ENCODE results near the gene TMEM179.

TMEM179 gene

DNA sequence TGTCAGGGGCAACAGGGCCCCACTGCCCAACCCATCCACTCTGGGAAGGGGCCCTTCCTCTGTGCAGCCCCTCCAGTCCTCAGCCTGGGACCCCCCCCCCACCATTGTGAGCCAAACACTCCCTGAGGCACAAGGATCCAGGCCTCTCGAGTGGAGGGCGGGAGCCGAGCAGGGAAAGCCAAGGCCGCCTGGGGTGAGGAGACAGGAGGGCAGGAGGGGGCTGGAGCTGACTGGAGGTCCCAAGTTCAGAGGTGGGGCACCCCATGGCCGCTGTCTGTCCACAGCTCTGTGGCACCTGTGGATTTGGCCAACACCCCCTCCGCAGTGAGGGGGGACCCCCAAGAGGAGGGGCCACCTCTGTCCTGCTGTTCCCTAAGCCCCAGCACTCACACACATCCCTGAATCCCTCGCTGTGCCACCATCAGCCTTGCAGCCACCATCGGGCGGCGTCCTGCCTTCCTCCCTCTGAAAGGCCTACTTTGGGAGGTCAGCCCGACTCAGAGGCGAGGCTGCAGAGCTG is 50.4 kb downstream of the TMEM179 start:
- no peak for DNase-seq

DNA sequence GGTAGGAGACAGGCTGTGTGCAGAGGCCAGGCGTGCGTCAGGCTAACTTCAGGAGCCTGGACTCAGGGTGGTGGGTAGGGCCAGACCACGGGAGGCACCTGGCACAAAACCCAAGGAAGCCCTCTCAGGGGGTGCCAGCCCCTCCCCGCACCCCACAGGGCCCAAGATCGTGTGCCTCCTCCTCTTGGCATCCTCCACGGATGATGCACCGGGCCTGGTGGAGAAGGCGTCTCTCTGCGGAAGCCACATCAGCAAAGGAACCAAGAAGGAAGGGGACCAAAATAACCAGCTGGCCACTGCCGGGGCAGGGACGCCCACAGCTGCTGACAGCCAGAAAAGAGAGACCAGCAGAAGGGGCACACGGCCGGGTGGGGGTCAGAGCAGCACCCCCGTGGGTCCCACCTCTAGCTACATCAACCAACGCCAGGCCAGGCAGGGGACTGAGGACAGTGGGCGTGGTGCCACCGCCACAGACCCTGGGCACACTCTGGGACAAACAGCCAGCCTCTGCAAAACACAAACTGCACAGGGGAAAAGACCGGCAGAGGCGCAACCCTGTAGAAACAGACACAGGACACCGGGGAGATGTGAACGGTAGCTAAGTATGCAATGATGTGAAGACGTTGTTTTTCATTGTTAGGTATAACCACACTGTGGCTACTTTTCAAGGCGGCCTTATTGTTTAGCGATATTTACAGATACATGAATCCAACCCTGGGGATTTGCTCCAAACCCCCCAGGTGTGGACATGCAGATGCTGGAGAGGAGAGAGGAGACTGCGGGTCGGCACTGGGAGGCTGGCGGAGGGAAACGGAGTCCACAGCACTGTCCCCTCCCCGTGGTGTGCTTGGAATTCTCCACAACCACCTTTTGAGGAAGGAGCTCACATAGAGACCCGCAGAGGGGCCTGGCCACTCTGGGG is 51.1 kb downstream of the TMEM179 start:
- no peak for DNase-seq

DNA sequence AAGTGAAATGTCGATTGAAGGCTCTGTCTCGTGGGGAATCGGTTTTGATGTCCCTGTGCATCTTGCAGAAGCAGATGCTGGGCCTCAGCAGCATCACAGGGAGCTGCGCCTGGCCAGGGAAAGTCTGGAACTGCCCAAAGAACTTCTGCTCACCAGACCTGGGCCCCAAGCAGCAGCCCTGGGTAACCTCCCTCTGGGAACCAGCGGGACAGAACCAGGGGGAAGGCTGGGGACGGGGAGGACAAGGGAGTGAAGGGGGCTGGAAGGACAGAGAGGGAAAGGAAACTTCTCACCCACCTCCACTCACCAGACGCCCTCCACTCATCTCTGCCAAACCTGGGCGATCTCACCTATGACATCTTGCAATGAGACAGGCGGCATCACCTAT is 51.8 kb downstream of the TMEM179 start:
- DNase-seq, result no peak

DNA sequence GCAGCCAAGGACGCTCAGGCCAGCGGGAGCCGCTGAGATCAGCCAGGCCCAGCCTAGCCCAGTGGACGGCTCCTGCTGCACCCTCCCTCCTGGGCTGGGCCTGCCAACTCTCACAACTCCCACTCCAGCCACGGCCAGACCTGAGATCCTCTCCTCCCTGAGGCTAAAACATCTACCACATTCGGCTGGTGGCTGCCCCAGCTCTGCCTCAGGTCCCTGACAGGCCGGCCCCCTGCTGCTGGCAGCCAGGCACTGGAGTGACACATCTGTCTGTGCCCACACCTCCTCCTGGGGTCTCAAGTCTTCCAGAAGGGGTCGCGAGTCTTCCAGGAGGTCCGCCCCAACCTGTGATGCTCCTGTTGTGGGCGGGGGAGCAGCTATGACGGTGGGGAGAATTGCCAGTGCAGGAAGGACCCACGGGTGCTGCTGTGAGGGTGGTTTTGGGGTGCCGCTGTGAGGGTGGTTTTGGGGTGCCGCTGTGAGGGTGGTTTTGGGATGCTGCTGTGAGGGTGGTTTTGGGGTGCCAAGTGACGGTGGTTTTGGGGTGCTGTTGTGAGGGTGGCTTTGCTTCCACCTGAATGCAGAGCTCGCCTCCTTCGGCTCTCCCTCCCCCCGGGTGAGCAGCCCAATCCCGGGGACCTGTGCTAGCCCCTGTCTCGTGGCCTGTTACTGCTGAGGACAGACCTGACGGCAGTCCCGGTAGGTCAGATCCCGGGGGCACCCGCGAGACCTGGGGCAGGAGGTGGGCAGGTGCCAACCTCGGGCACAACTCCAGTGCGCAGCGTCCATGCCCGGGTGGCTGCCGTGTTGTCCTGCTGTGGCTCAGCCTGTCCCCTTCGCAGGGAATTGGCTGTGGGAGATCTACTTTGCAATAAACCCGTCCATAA is 52.5 kb downstream of the TMEM179 start:
- DNase-seq, result no peak

DNA sequence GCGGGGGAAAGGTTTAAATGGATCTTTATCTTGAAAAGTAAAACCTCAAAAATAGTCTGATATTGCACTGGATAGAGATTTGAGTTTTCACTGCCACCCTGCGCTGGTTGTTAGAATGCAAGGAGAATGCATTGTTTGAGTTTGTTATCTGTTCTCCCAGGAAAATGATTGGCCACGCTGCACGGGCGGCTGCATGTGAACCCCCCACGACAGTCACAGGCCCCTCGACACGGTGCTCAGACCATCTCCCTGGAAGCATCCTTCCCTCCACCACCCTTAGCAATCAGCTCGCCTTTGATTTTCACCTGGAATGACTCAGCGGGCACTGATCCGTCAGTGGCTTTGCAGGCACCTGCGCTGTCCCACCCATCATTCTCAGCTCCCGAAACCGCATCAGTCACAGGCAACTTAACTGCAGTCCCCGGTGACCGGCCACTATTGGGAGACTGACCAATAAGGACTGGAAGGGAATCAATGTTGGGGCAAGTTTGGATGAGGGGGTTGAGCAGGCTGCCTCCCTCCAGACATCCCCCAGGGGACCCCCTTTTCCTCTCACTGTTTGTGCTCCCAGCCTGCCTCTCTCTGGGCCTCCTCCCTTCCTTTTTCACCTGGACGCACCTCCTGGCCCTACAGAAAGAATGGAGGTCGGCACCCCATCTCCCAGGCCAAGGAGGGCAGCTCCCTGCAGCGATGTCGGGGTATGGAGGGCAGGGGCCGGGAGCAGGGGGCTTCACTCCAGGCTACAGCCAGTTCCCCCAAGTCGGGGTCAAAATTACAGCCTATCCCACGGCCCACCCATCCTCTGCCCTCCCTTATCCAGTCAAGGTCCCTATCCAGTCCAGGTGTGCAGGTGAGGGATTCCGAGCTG is 53.5 kb downstream of the TMEM179 start:
- no peak for DNase-seq

DNA sequence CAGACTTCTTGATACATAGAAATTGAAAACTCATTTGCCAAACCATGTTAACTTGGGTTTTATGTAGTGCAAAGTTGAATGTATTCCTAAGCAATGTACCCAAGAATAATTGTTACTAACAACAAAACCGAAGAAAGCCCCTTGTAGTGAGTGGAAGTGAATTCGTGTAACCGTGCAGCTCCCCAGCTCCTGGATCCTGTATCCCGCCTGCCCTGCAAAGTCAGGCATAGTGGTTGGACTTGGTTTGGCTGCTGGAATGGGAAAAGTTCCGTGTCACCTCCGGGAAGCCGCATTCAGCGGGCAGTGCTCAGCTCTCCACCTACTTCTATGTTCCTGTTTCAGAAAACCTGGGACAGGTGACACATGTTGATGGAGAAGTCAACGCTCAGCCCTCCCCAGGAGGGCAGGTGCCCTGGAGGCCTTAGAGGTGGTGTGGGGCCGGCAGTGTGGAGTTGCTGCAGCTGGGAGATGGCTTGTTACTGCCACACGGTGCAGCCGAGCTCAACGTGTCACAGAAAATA is 54.2 kb downstream of the TMEM179 start:
- DNase-seq, result no peak

DNA sequence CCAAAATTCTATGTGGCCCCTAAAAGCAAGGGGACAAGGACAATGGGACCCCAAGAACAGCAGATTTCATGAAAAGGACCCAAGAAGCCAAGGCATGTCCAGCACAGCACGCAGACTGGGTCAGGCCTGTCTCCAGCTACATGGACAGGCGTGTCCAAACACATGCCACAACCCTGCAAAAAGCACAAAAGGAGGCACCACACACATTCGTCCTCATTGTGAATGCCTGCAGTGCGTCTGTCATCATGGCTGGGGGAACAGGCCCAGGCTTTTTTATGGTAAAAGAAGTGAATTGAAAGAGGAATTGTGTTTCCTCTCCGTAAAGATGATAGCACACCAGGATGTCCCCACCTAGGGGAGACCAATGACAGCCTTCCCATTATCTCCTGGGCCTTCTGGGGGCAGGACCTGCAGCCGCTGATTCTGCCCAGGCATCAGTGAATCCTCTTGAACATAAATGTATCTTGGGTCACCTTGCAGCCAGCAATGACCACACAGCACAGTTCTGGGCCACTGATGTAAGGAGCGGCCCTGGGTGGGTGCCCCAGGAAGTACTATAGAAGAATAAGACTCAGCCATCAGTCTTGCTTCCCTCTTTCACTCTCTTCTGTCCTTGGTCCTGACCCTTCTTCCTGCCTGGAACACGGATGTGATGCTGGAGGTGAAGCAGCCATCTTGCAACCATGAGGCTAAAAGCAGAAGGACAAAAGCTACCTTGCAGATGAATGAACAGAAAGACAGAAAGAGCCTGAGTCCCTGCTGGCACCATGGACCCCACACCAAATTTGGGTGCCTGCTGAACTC is 54.8 kb downstream of the TMEM179 start:
- DNase-seq, result no peak

DNA sequence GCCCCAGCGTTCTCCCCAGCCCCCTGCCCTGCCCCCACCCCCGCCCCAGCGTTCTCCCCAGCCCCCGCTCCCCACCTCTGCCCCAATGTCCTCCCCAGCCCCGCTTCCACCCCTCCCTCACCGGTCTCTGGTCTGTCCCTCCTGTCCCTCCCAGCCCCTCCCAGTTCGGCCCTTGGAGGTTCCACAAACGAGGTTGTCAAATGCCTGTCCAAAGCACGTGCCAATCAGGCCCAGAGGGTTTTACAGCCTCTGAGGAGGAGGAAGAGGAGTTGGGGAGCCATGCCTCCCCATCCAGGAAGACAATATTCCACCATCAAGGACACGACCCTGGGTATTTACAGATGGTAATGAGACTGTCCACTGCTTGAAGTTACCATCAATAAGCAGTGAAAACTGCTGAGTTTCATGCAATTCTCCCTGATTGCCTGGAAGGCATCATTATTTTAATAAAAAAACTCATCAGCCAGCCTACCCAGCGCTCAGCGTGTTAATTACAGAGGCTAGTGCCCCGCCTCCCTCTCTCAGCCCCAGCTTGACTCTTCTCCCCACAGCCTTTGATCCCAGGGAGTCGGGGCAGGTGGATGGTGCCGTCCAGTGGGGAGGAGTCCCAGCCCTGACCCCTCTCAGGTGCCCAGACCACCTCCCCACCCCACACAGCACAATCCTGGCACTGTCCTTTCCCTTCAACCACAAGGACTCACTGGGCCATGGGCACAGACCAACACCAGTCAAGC is 55.6 kb downstream of the TMEM179 start:
- DNase-seq, result no peak

DNA sequence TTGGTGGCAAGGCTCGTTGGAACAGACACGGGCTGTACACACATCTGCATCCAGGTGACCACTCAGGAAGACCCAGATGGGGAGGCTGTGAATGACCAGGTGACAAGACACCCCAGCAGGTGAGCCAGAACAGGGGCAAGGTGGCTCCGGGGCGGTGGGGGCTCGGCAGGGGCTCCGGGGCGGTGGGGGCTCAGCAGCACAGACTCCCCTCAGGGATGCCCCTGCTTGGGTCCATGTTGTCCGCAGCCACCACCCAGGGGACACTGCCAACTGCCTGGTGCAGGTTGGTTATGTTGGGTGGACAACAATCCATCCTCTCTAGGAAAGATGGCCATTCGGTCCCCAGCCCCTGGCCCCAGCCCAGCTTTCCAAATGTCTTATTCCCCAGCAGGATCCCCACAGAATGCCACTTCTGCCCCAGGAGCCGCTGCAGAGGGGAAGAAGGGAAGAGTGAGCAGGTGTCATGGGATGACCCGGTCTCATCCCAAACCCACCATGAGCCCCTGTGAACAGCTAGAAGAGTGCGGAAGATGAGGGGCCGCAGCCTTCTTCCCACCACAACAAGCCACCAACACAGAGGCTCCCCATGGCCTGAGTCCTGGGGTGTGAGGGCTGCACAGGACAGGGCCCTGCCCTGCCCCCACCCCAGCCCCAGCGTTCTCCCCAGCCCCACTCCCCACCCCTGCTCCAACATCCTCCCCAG is 56.4 kb downstream of the TMEM179 start:
- no peak for DNase-seq

DNA sequence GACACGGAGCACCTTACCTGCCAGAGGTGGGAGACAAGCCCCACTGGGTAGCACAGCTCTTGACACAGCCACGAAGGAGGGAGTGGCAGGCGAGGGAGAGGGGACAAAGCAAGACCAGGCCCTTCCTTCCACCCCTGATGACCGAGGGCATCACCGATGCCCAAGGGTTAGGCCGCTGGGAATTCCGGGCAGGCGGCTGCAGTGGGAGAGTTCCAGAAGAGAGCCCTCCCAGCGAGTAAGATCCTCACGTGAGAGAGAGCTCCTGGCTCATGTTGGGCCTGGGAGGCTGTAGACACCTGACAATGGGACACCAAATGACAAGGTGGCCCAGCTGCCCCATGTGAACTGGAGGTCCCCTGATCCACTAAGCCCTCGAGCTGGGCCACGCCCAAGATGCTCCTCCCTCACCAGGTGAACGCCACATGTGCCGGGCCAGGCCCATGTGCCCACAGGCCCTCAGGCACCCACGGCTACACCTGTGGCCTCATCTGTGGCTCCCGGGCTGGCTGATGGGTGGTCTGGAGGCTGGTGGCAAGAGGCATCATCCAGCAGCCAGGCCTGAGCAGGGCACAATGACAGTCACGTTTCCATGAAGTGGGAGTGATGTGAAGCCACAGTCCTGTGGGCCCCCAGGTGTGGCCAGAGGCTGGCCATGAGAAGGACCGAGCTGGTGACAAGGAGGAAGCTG is 57.1 kb downstream of the TMEM179 start:
- DNase-seq, result no peak

DNA sequence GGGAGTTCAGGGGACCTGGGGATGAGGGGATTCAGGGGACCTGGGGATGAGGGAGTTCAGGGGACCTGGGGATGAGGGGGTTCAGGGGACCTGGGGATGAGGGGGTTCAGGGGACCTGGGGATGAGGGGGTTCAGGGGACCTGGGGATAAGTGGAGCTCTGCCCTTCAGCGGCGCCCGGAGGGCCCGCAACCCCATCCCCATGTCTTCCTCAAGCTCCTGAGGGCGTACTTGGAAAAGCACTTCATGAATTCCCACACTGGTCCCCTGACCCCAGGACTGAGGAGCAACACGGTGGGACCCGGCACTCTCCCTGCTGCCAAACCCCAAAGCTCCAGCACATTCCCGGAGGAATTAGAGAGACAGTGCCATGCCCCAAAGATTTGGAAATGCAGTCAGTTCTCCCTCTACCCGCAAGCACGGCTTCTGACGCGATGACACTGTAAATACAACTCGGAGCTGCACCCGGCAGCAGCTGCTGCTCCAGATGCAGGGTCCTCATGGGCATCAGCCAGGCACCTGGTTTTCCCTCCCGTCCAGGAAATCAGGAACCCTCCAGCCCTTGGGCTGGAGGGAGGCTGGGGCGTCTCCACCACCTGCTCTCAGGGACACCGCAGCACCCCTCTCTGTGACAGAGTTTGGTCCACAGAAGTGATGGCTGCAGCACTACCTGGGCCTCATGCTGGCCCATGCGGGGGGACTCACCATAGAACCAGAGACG is 57.8 kb downstream of the TMEM179 start:
- no peak for DNase-seq

DNA sequence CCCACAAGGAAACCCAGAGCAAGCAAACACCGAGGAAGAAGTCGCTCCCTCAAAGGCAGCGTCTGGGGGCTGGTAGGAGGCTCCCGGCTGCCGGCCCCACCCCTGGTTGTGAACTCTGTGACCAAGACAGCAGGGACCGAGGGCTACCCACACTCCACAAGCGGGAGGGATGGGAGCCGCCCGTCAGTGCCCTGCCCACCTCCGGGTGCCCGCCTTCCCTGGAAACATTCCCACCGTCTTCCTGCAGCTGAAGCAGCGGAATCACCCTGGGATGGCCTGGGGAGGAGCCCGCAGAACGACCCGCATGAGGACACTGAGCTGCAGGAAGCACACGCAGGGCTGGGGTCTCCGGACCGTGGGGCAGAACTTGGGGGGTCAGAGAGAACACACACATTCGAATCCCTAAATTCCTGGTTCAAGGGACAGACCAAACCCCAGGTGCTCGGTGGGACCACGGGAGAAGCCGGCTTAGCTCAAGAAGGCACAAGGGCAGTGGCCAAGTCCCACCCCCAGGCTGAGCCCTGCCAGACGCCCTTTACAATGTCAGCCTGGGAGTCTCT is 58.5 kb downstream of the TMEM179 start:
- no peak for DNase-seq

DNA sequence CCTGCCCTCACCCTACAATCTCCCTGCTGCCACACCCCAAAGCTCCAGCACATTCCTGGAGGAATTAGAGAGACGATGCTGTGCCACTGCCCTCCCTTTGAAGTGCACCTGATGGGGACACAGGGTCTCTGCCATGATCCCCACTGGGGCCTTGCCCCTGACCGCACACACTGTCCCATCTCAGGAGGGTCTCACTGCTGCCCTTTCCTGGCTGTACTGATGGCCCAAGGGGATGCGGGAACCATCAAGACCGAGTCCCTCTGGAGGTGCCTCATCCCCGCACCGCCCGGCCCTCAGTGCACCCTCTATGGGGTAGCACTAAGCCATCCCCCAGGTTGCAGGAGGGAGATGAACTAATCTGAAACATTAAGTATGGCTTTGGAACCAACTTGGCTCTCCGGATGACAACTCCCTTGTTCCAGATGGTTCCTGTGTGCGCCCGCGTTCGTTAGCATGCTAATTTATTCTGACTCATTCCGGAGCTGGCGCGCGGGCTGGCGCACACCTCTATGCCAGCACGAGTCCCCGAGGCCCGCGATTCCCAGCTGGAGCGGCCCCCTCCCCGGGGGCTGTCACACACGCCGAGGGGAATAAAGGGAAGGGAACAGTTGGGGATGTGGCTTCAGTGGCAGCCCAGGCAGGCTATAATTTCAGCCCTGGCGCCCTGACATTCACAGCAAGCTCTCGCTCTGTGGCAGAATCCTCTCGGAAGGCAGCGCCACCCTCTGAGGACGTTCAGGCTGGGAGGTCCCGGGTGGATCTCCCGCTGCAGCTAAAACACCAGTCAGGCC is 59.2 kb downstream of the TMEM179 start:
- DNase-seq, result no peak

DNA sequence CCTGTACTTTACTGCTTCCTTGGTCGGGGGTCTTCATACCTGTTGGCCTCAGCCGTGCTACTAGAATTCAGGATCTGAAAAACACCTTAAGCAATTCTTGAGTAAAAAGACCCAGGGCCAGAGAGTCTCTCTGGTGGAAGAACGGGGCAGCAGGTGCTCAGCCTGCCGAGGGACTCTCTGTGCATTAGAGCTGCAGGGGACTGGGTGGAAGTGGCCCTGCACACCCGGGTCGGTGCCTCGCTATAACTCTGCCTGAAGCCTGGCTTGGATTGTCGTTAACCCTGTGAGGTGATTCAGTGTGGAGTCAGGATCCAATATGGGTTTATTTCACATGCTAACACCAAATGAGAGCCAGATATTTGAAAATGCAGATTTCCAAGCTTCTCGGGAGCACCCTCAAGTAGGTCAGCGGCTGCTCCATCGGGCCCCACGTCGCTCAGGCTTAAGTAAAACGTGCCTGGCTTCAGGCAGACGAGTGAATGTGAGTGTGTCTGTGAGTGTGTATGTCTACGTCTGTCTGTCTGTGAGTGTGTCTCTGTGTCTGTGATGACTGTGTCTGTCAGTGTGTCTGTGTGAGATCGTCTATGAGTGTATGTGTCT is 60.1 kb downstream of the TMEM179 start:
- no peak for DNase-seq

DNA sequence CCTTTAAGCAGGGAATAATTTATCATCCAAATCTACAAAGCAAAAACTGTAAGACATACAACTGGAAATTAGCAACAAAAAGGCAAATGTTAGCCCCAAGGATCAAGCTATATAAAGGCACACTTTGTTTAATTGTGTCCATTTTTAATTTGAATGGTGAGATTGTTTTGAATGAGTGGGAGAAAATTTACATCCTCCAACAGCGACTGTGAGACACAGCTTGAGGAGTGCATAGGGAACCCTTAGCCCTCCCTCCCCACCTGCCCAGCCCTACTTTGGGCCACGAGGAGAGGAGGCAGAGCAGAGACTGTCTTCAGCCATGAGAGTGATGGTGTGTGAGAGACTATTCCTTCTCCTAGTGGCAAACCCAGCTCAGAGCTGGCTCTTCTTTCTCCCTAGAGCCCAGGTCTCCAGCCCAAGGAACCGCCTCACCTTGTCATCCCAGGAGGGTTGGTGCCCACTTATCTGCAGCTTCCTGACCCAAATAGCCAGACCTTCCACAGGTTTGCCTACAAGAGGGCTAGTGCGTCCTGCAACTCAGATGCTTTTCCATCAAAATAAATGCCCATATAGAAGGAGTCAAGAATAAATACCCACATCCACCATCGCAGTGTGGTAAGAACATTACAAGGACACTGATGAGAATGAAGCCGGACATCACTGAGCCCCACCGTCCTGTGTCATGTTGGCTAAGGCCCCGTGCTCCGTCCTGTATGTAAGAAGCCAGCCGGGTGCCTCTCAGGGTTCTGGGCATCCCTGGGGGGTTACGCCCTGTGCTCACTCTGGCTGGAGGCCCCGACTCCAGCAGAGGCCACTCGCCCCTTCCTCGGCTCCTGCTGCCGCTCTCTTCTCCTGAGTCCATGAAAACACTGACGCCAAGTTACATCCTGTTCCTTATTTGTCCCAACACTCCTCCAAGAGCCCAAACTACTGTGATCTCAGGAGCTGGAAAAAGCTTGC is 61.4 kb downstream of the TMEM179 start:
- DNase-seq, result no peak

All from inflammatory macrophage (primary cell).